Kidney (tissue), 14 donors: ENCODE measurements around the gene GPATCH4. TPM values are rescaled to one million over a fixed set of nuclear protein-coding genes. Genes with fewer than 3 reads are reported as not detected.

Experiments used
- DNase-seq, 5 donors: peaks; one replicate each; pipeline ENCODE4 v3.0.0-alpha.2; 2013 to 2020
- FAIRE-seq: peaks from 2 replicates; lab custom pipeline; 2012; peaks lifted over from hg19 to GRCh38; lab: Jason Lieb, UNC
- H3K27ac ChIP-seq, 2 donors: one replicate each; pipeline ENCODE4 v1.7.0; 2013; ENCODE audit warnings: low read depth in 2 of 2, low read length in 2 of 2, inconsistent platforms in 1 of 2
- H3K27me3 ChIP-seq: one replicate; pipeline ENCODE4 v1.7.1; 2013; ENCODE audit warnings: low read length, inconsistent platforms; ENCODE audit not compliant: control insufficient read depth, insufficient read depth
- H3K36me3 ChIP-seq, 3 donors: one replicate each; pipeline versions ENCODE4 v1.7.0 to v1.7.1; 2013; ENCODE audit warnings: low read length in 3 of 3, control low read depth in 1 of 3, inconsistent platforms in 1 of 3; ENCODE audit not compliant: insufficient read depth in 3 of 3, control insufficient read depth in 2 of 3
- H3K4me1 ChIP-seq, 3 donors: one replicate each; pipeline versions ENCODE4 v1.7.0 to v1.7.1; 2013; ENCODE audit warnings: low read length in 3 of 3, inconsistent platforms in 1 of 3, low read depth in 1 of 3; ENCODE audit not compliant: control insufficient read depth in 2 of 3, insufficient read depth in 2 of 3
- H3K4me3 ChIP-seq, 3 donors: one replicate each; pipeline versions ENCODE4 v1.7.0 to v1.8.1; 2013; ENCODE audit warnings: low read length in 3 of 3, control low read depth in 1 of 3, inconsistent platforms in 1 of 3
- H3K9ac ChIP-seq, 3 donors: one replicate each; pipeline versions ENCODE4 v1.7.0 to v1.7.1; 2013; ENCODE audit warnings: low read length in 3 of 3, control low read depth in 1 of 3, inconsistent platforms in 1 of 3
- H3K9me3 ChIP-seq, 3 donors: one replicate each; pipeline versions ENCODE4 v1.7.0 to v1.7.1; 2013; ENCODE audit warnings: low read length in 3 of 3, control low read depth in 1 of 3, inconsistent platforms in 1 of 3; ENCODE audit not compliant: control insufficient read depth in 2 of 3, insufficient read depth in 1 of 3
- CTCF ChIP-seq: IDR thresholded peaks from 3 replicates; pipeline ENCODE4 v1.5.1; 2012; ENCODE audit warnings: mild to moderate bottlenecking, moderate library complexity, borderline replicate concordance; ENCODE audit not compliant: insufficient read depth; ENCODE audit errors: extremely low read depth
- intact Hi-C: fragments of 100-400 bp; cut with DNase I; formaldehyde crosslinking; loops from one replicate; pipeline ENCODE4 v1.11.1; 2022
- polyA plus RNA-seq: library from polyadenylated mRNA; stranded (reverse); fragments of 350-450 nt; fragmentation: Illumina TruSeq; extraction: RNeasy Lipid Tissue Mini Kit (QIAGEN cat#74804); gene quantifications from one replicate; pipeline ENCODE4 v1.2.3, GENCODE V29; 2014; ENCODE audit warnings: low read depth, low replicate concordance; ENCODE audit not compliant: insufficient read depth
- total RNA-seq: library from RNA; stranded (reverse); fragmentation: NEBNext Ultra II Directional; extraction: Animal tissue kit (Norgen Biotek cat#: 25700); gene quantifications from one replicate; pipeline ENCODE4 v1.2.1, GENCODE V29; 2021
- donor health status: control.
- donor health status: control.
- donor health status: control.
- donor health status: control.
- donor health status: control.
- donor health status: DM: yes; HTN: yes; CAD: no.
- donor health status: Normal renal cell carcinoma (clear cell type).

Gene GPATCH4
- total and polyA plus RNA-seq, 2 donors from 2014 or later, result 24.0 to 26.2 TPM

DNA sequence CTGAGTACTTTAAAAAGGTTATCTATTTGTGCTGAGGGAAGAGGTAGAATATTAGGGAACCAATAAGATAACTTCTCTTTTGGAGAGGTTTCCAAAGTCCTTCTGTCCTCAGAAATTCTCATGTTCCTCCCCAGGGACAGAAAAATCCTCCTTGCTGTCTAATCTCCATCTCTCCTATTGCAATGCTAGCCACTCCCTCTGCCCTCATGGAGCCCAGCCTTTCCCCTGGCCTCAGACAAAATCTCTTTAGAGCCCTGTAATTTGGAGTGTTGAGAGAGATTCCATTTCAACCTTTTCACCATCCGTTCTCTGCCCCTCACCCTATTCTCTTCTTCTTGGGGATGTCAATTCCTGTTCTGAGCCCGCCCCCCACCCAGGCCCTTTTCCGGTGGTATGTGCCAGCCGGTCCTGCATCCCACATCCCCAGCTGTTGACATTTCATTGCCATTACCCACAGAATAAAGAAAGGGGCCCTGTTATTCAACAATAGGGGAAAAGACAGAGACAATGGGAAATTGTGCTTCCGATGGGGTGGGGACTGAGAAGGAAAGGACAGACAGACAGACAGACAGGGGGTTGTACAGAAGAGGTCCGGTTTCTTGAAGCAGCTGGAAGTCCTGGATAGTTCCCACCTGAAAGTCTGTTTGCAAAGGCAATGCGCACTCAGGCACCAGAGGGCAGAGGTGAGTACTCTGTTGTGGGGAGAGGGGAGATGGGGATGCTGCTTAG lies 17.7 kb upstream of the GPATCH4 start, which contains the start of gene HAPLN2:
HAPLN2 (plus strand) TSS at position 563 of the 729 bp plus-strand sequence. CDS start 4,076 bp downstream, outside the sequence.
- FAIRE-seq, result no peak
- H3K4me3 ChIP-seq, result no peak within 1 kb of the TSS
- peak; percentile 22 for TF ChIP-seq CTCF
- H3K9ac ChIP-seq, result no peak within 1 kb of the TSS
- H3K27me3 ChIP-seq, result peaks cover 3% of the 10 kb centered on the region
- DNase-seq, result peak in 1 of 5 donors; percentile 44
- no peaks in the 10 kb centered on the region for H3K9me3 ChIP-seq
- no peak within 1 kb of the TSS for H3K27ac ChIP-seq
- intact Hi-C loops, result no loop called here
- peaks cover 0 to 7% (median 0%) of the 10 kb centered on the region in 3 donors for H3K4me1 ChIP-seq
- H3K36me3 ChIP-seq, result no peaks in the 10 kb centered on the region

GRCh38 chr1:156616463-156616862 lies 15.2 kb upstream of the GPATCH4 start:
- H3K9ac ChIP-seq, result no peak overlapping the region
- FAIRE-seq (no peak), DNase-seq (peak; percentile 86 to 96 (median 86))
- H3K36me3 ChIP-seq, result no peaks in the 10 kb centered on the region
- H3K27ac ChIP-seq, result peak overlapping the region in 1 of 2 donors; percentile 62
- H3K4me3 ChIP-seq, result no peak overlapping the region
- no peaks in the 10 kb centered on the region for H3K9me3 ChIP-seq
- no peaks in the 10 kb centered on the region for H3K27me3 ChIP-seq
- peaks cover 0 to 3% (median 0%) of the 10 kb centered on the region in 3 donors for H3K4me1 ChIP-seq
- intact Hi-C loops, result no loop called here
- no peak for TF ChIP-seq CTCF

- peaks cover 0 to 3% (median 0%) of the 10 kb centered on the region in 3 donors for H3K4me1 ChIP-seq
- H3K27me3 ChIP-seq, result no peaks in the 10 kb centered on the region
- H3K9ac ChIP-seq, result no peak overlapping the region
- H3K4me3 ChIP-seq, result peak overlapping the region in 1 of 3 donors; percentile 8
- peak overlapping the region; percentile 62 to 74 for H3K27ac ChIP-seq
- no peak for TF ChIP-seq CTCF
- FAIRE-seq, result no peak
- intact Hi-C loops, result no loop called here
- DNase-seq, result peak in 1 of 5 donors; percentile 74
- H3K36me3 ChIP-seq, result no peaks in the 10 kb centered on the region
- no peaks in the 10 kb centered on the region for H3K9me3 ChIP-seq
Measured at GRCh38 chr1:156615946-156616345, 14.7 kb upstream of the GPATCH4 start.
